GM19240 (cell line): ENCODE measurements around the gene PPP2R2C.

ENCODE experiments used
- DNase-seq: peaks from one replicate; pipeline ENCODE4 v3.0.0; 2011; ENCODE audit warnings: low spot score; ENCODE audit not compliant: insufficient read length

PPP2R2C gene

GRCh38 chr4:6449746-6450369, 22.6 kb downstream of the PPP2R2C start:
- no peak for DNase-seq

GRCh38 chr4:6449335-6449734, 23.1 kb downstream of the PPP2R2C start:
- DNase-seq = no peak

- no peak for DNase-seq
Observed at GRCh38 chr4:6448476-6449170, 23.8 kb downstream of the PPP2R2C start.

- no peak for DNase-seq
Observed at GRCh38 chr4:6447672-6448171, 24.7 kb downstream of the PPP2R2C start.

GRCh38 chr4:6446538-6447451, 25.6 kb downstream of the PPP2R2C start:
- DNase-seq = no peak

- no peak for DNase-seq
Observed at GRCh38 chr4:6446130-6446482, 26.3 kb downstream of the PPP2R2C start.

GRCh38 chr4:6445403-6446129, 26.8 kb downstream of the PPP2R2C start:
- no peak for DNase-seq

- DNase-seq = no peak
Observed at GRCh38 chr4:6444582-6444981, 27.8 kb downstream of the PPP2R2C start.

- no peak for DNase-seq
Observed at GRCh38 chr4:6443035-6444023, 29.1 kb downstream of the PPP2R2C start.

- DNase-seq = no peak
Observed at GRCh38 chr4:6442555-6442954, 29.9 kb downstream of the PPP2R2C start.

GRCh38 chr4:6441758-6442157, 30.7 kb downstream of the PPP2R2C start:
- DNase-seq = no peak

- no peak for DNase-seq
Observed at GRCh38 chr4:6441202-6441582, 31.2 kb downstream of the PPP2R2C start.

- DNase-seq = no peak
Observed at GRCh38 chr4:6440506-6441201, 31.8 kb downstream of the PPP2R2C start.

- no peak for DNase-seq
Observed at GRCh38 chr4:6439120-6439762, 33.2 kb downstream of the PPP2R2C start.

GRCh38 chr4:6437826-6438238, 34.6 kb downstream of the PPP2R2C start:
- no peak for DNase-seq

- no peak for DNase-seq
Observed at GRCh38 chr4:6435010-6435409, 37.4 kb downstream of the PPP2R2C start.

- no peak for DNase-seq
Observed at GRCh38 chr4:6430927-6431326, 41.5 kb downstream of the PPP2R2C start.

- DNase-seq = no peak
Observed at GRCh38 chr4:6427439-6428090, 44.8 kb downstream of the PPP2R2C start.
